Loucy (cell line): Measurements from ENCODE around the gene PDE11A.

ENCODE experiments used
- H2AFZ ChIP-seq: fragments of 200-600 bp; sonication (generic); 2 replicates; pipeline ENCODE4 v1.6.0; 2016; ENCODE audit warnings: antibody characterized with exemption, mild to moderate bottlenecking, low read length, moderate library complexity
- H3F3A ChIP-seq: fragments of 200-600 bp; 2 replicates; pipeline ENCODE4 v1.6.0; 2016; ENCODE audit warnings: antibody characterized with exemption, low read depth, mild to moderate bottlenecking
- H3K27me3 ChIP-seq: fragments of 200-600 bp; sonication (generic); 2 replicates; pipeline ENCODE4 v1.6.1; 2014; ENCODE audit warnings: low read length, mild to moderate bottlenecking; ENCODE audit not compliant: insufficient read depth, poor library complexity, severe bottlenecking
- H3K36me3 ChIP-seq: fragments of 200-600 bp; sonication (generic); 2 replicates; pipeline ENCODE4 v1.6.1; 2016; ENCODE audit warnings: low read length; ENCODE audit not compliant: insufficient read depth
- H3K4me1 ChIP-seq: fragments of 200-600 bp; sonication (generic); 2 replicates; pipeline ENCODE4 v1.5.1; 2014; ENCODE audit warnings: low read length, mild to moderate bottlenecking; ENCODE audit not compliant: insufficient read depth, poor library complexity, severe bottlenecking
- H3K4me2 ChIP-seq: fragments of 200-600 bp; sonication (generic); 2 replicates; pipeline ENCODE4 v1.6.0; 2014; ENCODE audit warnings: antibody characterized with exemption, low read length, low read depth, mild to moderate bottlenecking; ENCODE audit not compliant: poor library complexity, severe bottlenecking
- H3K4me3 ChIP-seq: fragments of 200-600 bp; sonication (generic); 2 replicates; pipeline ENCODE4 v1.5.1; 2014; ENCODE audit warnings: low read length, mild to moderate bottlenecking, mixed read lengths; ENCODE audit not compliant: poor library complexity, severe bottlenecking
- H3K79me2 ChIP-seq: fragments of 200-600 bp; sonication (generic); 2 replicates; pipeline ENCODE4 v1.6.1; 2014; ENCODE audit warnings: low read length; ENCODE audit not compliant: insufficient read depth
- H3K9ac ChIP-seq: fragments of 200-600 bp; sonication (generic); 2 replicates; pipeline ENCODE4 v1.6.0; 2014; ENCODE audit warnings: mild to moderate bottlenecking, low read depth, low read length, moderate library complexity; ENCODE audit not compliant: poor library complexity, severe bottlenecking
- H3K9me2 ChIP-seq: fragments of 200-600 bp; sonication (generic); replicated peaks from 2 replicates; pipeline ENCODE4 v1.6.1; 2016; ENCODE audit warnings: low read depth, low read length, mixed read lengths
- H3K9me3 ChIP-seq: fragments of 200-600 bp; sonication (generic); 2 replicates; pipeline ENCODE4 v1.6.1; 2014; ENCODE audit warnings: mild to moderate bottlenecking, antibody characterized with exemption, low read length, low read depth; ENCODE audit not compliant: insufficient read depth
- H4K20me1 ChIP-seq: fragments of 200-600 bp; sonication (generic); 2 replicates; pipeline ENCODE4 v1.6.0; 2014; ENCODE audit warnings: antibody characterized with exemption, low read length, mild to moderate bottlenecking; ENCODE audit not compliant: insufficient read depth, poor library complexity, severe bottlenecking
- EZH2phosphoT487 ChIP-seq: fragments of 200-600 bp; IDR thresholded peaks from 2 replicates; pipeline ENCODE4 v1.6.1; 2018; ENCODE audit warnings: antibody characterized with exemption, mild to moderate bottlenecking, moderate library complexity, borderline replicate concordance
- TF ChIP-seq, protein P1 (sequence below): fragments of 200-600 bp; sonication (generic); conservative IDR thresholded peaks from 2 replicates; pipeline ENCODE4 v1.5.1; 2014; ENCODE audit warnings: mild to moderate bottlenecking, antibody characterized with exemption, low read length

PDE11A gene

DNA sequence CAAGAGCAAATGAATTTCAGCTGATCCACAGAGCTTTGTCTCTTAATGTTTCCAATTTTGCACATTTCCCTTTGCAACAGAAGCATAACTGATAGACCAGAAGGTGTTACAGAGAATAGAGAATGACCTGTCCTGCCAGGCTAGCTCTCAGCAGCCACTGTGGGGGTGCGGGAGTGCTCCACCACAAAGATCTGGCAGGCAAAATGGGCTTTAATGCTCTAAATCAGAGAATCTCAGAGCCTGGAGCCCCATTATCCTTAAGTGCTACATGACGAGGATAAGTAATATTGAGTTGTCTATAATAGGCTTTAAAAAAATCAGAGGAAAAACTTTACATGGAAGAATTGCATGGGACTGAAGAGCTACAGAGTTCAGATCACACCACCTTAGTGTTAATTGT, 245.7 kb downstream of the PDE11A start:
- no peaks in the 10 kb centered on the region for H3K27me3 ChIP-seq
- no peak overlapping the region for H3K4me3 ChIP-seq
- no peak overlapping the region for H3K4me2 ChIP-seq
- H3K9me2 ChIP-seq: no peaks in the 10 kb centered on the region
- H3K4me1 ChIP-seq: no peaks in the 10 kb centered on the region
- no peak overlapping the region for H3K9ac ChIP-seq
- TF ChIP-seq, protein P1, sequence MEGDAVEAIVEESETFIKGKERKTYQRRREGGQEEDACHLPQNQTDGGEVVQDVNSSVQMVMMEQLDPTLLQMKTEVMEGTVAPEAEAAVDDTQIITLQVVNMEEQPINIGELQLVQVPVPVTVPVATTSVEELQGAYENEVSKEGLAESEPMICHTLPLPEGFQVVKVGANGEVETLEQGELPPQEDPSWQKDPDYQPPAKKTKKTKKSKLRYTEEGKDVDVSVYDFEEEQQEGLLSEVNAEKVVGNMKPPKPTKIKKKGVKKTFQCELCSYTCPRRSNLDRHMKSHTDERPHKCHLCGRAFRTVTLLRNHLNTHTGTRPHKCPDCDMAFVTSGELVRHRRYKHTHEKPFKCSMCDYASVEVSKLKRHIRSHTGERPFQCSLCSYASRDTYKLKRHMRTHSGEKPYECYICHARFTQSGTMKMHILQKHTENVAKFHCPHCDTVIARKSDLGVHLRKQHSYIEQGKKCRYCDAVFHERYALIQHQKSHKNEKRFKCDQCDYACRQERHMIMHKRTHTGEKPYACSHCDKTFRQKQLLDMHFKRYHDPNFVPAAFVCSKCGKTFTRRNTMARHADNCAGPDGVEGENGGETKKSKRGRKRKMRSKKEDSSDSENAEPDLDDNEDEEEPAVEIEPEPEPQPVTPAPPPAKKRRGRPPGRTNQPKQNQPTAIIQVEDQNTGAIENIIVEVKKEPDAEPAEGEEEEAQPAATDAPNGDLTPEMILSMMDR: no peak
- no peak for TF ChIP-seq EZH2phosphoT487
- H2AFZ ChIP-seq: no peak overlapping the region
- H3F3A ChIP-seq: no peaks in the 10 kb centered on the region
- no peaks in the 10 kb centered on the region for H4K20me1 ChIP-seq
- no peaks in the 10 kb centered on the region for H3K36me3 ChIP-seq
- H3K79me2 ChIP-seq: no peaks in the 10 kb centered on the region
- H3K9me3 ChIP-seq: no peaks in the 10 kb centered on the region

DNA sequence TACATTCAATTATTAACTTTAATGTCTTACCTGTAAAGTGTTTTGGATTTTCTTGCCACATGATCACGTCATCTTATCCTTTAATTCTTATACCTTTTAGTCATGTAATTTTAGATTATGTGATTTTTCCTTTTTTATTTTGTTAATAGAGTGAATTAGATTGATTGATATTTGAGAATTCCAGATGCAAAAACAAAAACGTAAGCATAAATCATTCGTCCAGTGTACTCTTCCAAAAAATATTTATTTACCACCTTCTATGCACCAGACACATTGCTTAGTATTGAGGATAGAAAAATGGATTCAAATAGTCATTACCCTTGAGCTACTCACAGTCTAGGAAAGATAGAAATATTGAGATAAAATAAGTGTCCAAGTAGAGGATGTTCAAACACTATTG, 249.6 kb downstream of the PDE11A start:
- Histone ChIP-seq H3K9me3 (no peaks in the 10 kb centered on the region), H2AFZ (no peak overlapping the region), H3K4me3 (no peak overlapping the region), H3K36me3 (no peaks in the 10 kb centered on the region), H3F3A (no peaks in the 10 kb centered on the region), H3K27me3 (no peaks in the 10 kb centered on the region), H3K79me2 (no peaks in the 10 kb centered on the region), H3K4me1 (no peaks in the 10 kb centered on the region), H3K4me2 (no peak overlapping the region), H3K9ac (no peak overlapping the region), H4K20me1 (no peaks in the 10 kb centered on the region), H3K9me2 (no peaks in the 10 kb centered on the region)
- no peak for TF ChIP-seq EZH2phosphoT487
- TF ChIP-seq, protein P1: no peak

DNA sequence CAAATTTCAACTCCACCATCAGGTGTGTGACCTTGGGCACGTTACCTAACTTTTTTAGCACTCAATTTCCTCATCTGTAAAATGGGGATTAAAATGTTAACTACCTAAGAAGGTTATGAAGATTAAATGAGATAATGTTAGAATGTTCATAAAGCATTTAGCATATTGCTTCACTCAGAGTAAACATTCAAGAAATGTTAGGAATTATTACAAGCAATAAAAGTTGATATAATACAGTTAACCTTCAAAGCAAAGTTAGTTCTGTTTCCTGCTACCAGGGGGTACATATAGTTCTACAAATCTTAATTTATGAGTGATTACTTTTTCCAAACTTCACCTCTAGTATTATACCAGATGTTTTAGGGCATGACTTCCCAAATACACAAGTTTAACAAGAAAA, 254.2 kb downstream of the PDE11A start:
- Histone ChIP-seq H3K4me3 (no peak overlapping the region), H3K9ac (no peak overlapping the region), H4K20me1 (no peaks in the 10 kb centered on the region), H3K27me3 (no peaks in the 10 kb centered on the region), H3K4me1 (no peaks in the 10 kb centered on the region), H3K79me2 (no peaks in the 10 kb centered on the region), H3K9me2 (no peaks in the 10 kb centered on the region), H3F3A (no peaks in the 10 kb centered on the region), H3K4me2 (no peak overlapping the region), H2AFZ (no peak overlapping the region), H3K9me3 (no peaks in the 10 kb centered on the region), H3K36me3 (no peaks in the 10 kb centered on the region)
- TF ChIP-seq, protein P1: no peak
- no peak for TF ChIP-seq EZH2phosphoT487
